ENCODE measurements around the gene FHOD3. TPM values are rescaled to one million over a fixed set of nuclear protein-coding genes. Genes with fewer than 3 reads are reported as not detected.

Gene FHOD3
- total and polyA plus RNA-seq, 2 of the 13 experiments (the other 11 are each of a cell fraction or from before 2014, with no cell fraction given), result 0.07 TPM; not detected in 1

DNA sequence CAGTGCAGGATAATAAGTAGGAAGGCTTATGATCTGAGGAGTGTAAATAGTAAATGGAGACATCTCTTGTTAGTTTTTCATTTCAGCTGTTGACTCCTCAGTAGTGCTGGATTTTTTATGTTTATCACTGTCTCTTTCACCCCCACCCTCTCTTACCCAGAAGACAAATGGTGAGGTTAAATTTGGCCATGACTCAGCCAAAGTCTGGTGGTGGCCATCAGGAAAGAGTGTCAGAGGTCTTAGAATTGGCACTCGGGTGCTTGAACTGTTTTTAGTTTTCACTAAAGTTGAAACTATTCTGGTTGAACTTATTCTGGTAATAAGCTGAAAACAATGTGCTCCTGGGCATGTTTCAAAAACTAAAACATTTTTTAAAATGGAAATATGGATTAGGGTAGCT lies 123.3 kb downstream of the FHOD3 start:
- in situ Hi-C loops (cut with HindIII; ENCODE audit: extremely low pct_ligation_motif_present, low pct_unique_long_range_greater_than_20kb), result no loop called here

DNA sequence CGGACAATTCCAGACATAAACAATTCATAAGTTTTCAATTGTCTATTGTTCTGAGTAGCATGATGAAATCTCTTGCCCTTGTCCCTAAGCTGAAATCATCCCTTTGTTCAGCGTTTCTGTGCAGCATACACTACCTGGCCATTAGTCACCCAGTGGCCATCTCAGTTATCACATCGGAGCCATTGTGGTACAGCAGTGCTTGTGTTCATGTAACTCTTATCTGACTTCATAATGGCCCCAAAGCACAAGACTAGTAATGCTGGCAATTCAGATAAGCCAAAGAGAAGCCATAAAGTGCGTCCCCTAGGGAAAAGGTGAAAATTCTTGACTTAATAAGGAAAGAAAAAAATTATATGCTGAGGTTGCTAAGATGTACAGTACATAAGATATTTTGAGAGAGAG lies 127.2 kb downstream of the FHOD3 start:
- 11% methylated on average over 4 of the region's 4 CpGs for WGBS (ENCODE audit: low lambda C conversion rate)
- no peak for TF ChIP-seq HMG20B (CRISPR knock-in tag; conservative IDR thresholded peaks at IDR 0.05)
- TF ChIP-seq ZNF550 (CRISPR knock-in tag; IDR thresholded peaks at IDR 0.05; ENCODE audit: borderline replicate concordance), result no peak
- TF ChIP-seq SAFB2 (CRISPR knock-in tag; IDR thresholded peaks at IDR 0.05; ENCODE audit: borderline replicate concordance, low read depth), result no peak
- TF ChIP-seq SOX13 (IDR thresholded peaks at IDR 0.05), result no peak
- peak in 1 of 2 experiments; percentile 68; a peak in 2 of 4 replicates for TF ChIP-seq SOX13 (CRISPR knock-in tag; conservative IDR thresholded peaks at IDR 0.05 in 1 of 2, IDR thresholded peaks at IDR 0.05 in 1 of 2)
- no peak for TF ChIP-seq LCORL (IDR thresholded peaks at IDR 0.05)
- TF ChIP-seq LCORL (CRISPR knock-in tag; IDR thresholded peaks at IDR 0.05), result no peak
- TF ChIP-seq, protein P1, sequence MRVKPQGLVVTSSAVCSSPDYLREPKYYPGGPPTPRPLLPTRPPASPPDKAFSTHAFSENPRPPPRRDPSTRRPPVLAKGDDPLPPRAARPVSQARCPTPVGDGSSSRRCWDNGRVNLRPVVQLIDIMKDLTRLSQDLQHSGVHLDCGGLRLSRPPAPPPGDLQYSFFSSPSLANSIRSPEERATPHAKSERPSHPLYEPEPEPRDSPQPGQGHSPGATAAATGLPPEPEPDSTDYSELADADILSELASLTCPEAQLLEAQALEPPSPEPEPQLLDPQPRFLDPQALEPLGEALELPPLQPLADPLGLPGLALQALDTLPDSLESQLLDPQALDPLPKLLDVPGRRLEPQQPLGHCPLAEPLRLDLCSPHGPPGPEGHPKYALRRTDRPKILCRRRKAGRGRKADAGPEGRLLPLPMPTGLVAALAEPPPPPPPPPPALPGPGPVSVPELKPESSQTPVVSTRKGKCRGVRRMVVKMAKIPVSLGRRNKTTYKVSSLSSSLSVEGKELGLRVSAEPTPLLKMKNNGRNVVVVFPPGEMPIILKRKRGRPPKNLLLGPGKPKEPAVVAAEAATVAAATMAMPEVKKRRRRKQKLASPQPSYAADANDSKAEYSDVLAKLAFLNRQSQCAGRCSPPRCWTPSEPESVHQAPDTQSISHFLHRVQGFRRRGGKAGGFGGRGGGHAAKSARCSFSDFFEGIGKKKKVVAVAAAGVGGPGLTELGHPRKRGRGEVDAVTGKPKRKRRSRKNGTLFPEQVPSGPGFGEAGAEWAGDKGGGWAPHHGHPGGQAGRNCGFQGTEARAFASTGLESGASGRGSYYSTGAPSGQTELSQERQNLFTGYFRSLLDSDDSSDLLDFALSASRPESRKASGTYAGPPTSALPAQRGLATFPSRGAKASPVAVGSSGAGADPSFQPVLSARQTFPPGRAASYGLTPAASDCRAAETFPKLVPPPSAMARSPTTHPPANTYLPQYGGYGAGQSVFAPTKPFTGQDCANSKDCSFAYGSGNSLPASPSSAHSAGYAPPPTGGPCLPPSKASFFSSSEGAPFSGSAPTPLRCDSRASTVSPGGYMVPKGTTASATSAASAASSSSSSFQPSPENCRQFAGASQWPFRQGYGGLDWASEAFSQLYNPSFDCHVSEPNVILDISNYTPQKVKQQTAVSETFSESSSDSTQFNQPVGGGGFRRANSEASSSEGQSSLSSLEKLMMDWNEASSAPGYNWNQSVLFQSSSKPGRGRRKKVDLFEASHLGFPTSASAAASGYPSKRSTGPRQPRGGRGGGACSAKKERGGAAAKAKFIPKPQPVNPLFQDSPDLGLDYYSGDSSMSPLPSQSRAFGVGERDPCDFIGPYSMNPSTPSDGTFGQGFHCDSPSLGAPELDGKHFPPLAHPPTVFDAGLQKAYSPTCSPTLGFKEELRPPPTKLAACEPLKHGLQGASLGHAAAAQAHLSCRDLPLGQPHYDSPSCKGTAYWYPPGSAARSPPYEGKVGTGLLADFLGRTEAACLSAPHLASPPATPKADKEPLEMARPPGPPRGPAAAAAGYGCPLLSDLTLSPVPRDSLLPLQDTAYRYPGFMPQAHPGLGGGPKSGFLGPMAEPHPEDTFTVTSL (CRISPR knock-in tag; IDR thresholded peaks at IDR 0.05; ENCODE audit: borderline replicate concordance), result no peak

More for the DNA sequence above, 123.3 kb downstream of the FHOD3 start:
- POLR2A ChIA-PET, result no interaction called here
- Histone ChIP-seq H3K4me3 (replicated peaks in 1 of 3; ENCODE audit: insufficient read depth in 1 of 3, low read depth in 2 of 3, low read length in 3 of 3) (no peak overlapping the region), H4K20me1 (ENCODE audit: insufficient read depth, low read length) (no peaks in the 10 kb centered on the region), H3K27ac (ENCODE audit: extremely low read length, insufficient read depth, low read length) (no peak overlapping the region), H3K9me3 (ENCODE audit: low read length) (no peaks in the 10 kb centered on the region), H3K9ac (ENCODE audit: insufficient read depth, low read depth, low read length) (no peak overlapping the region), H3K27me3 (ENCODE audit: control insufficient read depth in 1 of 2, insufficient read depth in 2 of 2, low read length in 2 of 2) (peaks cover 0 to 3% of the 10 kb centered on the region in 2 experiments; a peak in 3 of 5 replicates), H3K36me3 (replicated peaks in 1 of 2; ENCODE audit: control insufficient read depth in 1 of 2, insufficient read depth in 2 of 2, low read length in 2 of 2) (no peaks in the 10 kb centered on the region), H3K4me1 (ENCODE audit: insufficient read depth, low read length) (no peaks in the 10 kb centered on the region), H3K79me2 (ENCODE audit: insufficient read depth, low read length) (no peaks in the 10 kb centered on the region), H3K4me2 (ENCODE audit: low read depth, low read length) (no peak overlapping the region), H2AFZ (ENCODE audit: low read length) (no peak overlapping the region)
- 3% methylated on average over 1 of the region's 1 CpG for WGBS (ENCODE audit: low lambda C conversion rate)
- CTCF ChIA-PET (ENCODE audit: low intra/inter-chr PET ratio, low total read pairs), result no interaction called here
- no peak for FAIRE-seq
- no peak for TF ChIP-seq SMARCE1 (IDR thresholded peaks at IDR 0.05; ENCODE audit: borderline replicate concordance)
- TF ChIP-seq MAZ (IDR thresholded peaks at IDR 0.05; ENCODE audit: borderline replicate concordance, low read depth, low read length), result no peak
- TF ChIP-seq MAZ (CRISPR knock-in tag; IDR thresholded peaks at IDR 0.05; ENCODE audit: low read depth), result no peak
- TF ChIP-seq RFXAP (CRISPR knock-in tag; IDR thresholded peaks at IDR 0.05; ENCODE audit: borderline replicate concordance), result no peak
- TF ChIP-seq TP53 (CRISPR knock-in tag; conservative IDR thresholded peaks at IDR 0.05), result no peak
- TF ChIP-seq, protein P2, sequence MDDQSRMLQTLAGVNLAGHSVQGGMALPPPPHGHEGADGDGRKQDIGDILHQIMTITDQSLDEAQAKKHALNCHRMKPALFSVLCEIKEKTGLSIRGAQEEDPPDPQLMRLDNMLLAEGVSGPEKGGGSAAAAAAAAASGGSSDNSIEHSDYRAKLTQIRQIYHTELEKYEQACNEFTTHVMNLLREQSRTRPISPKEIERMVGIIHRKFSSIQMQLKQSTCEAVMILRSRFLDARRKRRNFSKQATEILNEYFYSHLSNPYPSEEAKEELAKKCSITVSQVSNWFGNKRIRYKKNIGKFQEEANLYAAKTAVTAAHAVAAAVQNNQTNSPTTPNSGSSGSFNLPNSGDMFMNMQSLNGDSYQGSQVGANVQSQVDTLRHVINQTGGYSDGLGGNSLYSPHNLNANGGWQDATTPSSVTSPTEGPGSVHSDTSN (CRISPR knock-in tag; IDR thresholded peaks at IDR 0.05; ENCODE audit: borderline replicate concordance), result no peak
- TF ChIP-seq ZKSCAN8 (CRISPR knock-in tag; IDR thresholded peaks at IDR 0.05; ENCODE audit: borderline replicate concordance), result no peak
- no peak for TF ChIP-seq NFYC (CRISPR knock-in tag; IDR thresholded peaks at IDR 0.05)
- TF ChIP-seq ZNF33A (CRISPR knock-in tag; IDR thresholded peaks at IDR 0.05; ENCODE audit: borderline replicate concordance), result no peak
- intact Hi-C loops (cut with micrococcal nuclease; ENCODE audit: unreplicated experiment), result no loop called here
- DNase-seq (ENCODE audit: low spot score), result no peak
- BruUV-seq (replicated peaks), result no TSS peak
- no peak for ATAC-seq

More for the DNA sequence above, 127.2 kb downstream of the FHOD3 start:
- ChIA-PET CTCF (ENCODE audit: low intra/inter-chr PET ratio, low total read pairs) (no interaction called here), POLR2A (no interaction called here)
- H4K20me1 ChIP-seq (ENCODE audit: insufficient read depth, low read length), result no peaks in the 10 kb centered on the region
- no peak overlapping the region for H3K9ac ChIP-seq (ENCODE audit: insufficient read depth, low read depth, low read length)
- DNase-seq (ENCODE audit: low spot score), result peak; percentile 6
- no peak overlapping the region for H2AFZ ChIP-seq (ENCODE audit: low read length)
- no peak for FAIRE-seq
- peaks cover 2 to 15% of the 10 kb centered on the region in 2 experiments; a peak in 4 of 5 replicates for H3K27me3 ChIP-seq (ENCODE audit: control insufficient read depth in 1 of 2, insufficient read depth in 2 of 2, low read length in 2 of 2)
- intact Hi-C loops (cut with micrococcal nuclease; ENCODE audit: unreplicated experiment) (no loop called here), in situ Hi-C loops (cut with HindIII; ENCODE audit: extremely low pct_ligation_motif_present, low pct_unique_long_range_greater_than_20kb) (no loop called here)
- H3K4me2 ChIP-seq (ENCODE audit: low read depth, low read length), result no peak overlapping the region
- H3K27ac ChIP-seq (ENCODE audit: extremely low read length, insufficient read depth, low read length), result no peak overlapping the region
- no peak overlapping the region for H3K4me3 ChIP-seq (replicated peaks in 1 of 3; ENCODE audit: insufficient read depth in 1 of 3, low read depth in 2 of 3, low read length in 3 of 3)
- H3K79me2 ChIP-seq (ENCODE audit: insufficient read depth, low read length), result no peaks in the 10 kb centered on the region
- peak; percentile 76 for ATAC-seq
- H3K4me1 ChIP-seq (ENCODE audit: insufficient read depth, low read length), result no peaks in the 10 kb centered on the region
- no TSS peak for BruUV-seq (replicated peaks)
- no peaks in the 10 kb centered on the region for H3K36me3 ChIP-seq (replicated peaks in 1 of 2; ENCODE audit: control insufficient read depth in 1 of 2, insufficient read depth in 2 of 2, low read length in 2 of 2)
- H3K9me3 ChIP-seq (ENCODE audit: low read length), result no peaks in the 10 kb centered on the region

Data from HepG2 (cell line).